Neural cell (in vitro differentiated cells): ENCODE data around the gene TDRD12. TPM values are rescaled to one million over a fixed set of nuclear protein-coding genes. Genes with fewer than 3 reads are reported as not detected.

Experiments
- H2AFZ ChIP-seq: fragments of 200-600, 300-800 bp; sonication (generic), shearing (Covaris generic); 2 replicates; pipeline ENCODE4 v1.6.0; 2014; ENCODE audit warnings: low read depth, mild to moderate bottlenecking, antibody characterized with exemption, low read length, moderate library complexity
- H3F3A ChIP-seq: fragments of 200-600 bp; shearing (Covaris generic); 2 replicates; pipeline ENCODE4 v1.6.1; 2016; ENCODE audit warnings: mild to moderate bottlenecking, moderate library complexity, mixed read lengths, antibody characterized with exemption, low read length; ENCODE audit not compliant: insufficient read depth, poor library complexity, severe bottlenecking
- H3K27ac ChIP-seq: fragments of 200-600, 300-800 bp; sonication (generic), shearing (Covaris generic); 2 replicates; pipeline ENCODE4 v1.5.1; 2014; ENCODE audit warnings: mild to moderate bottlenecking, low read length, moderate library complexity
- H3K27me3 ChIP-seq: fragments of 300-800, 200-600 bp; sonication (generic), shearing (Covaris generic); 2 replicates; pipeline ENCODE4 v1.6.0; 2014; ENCODE audit warnings: mild to moderate bottlenecking, low read depth, low read length, moderate library complexity; ENCODE audit not compliant: insufficient read depth
- H3K36me3 ChIP-seq: fragments of 300-800, 200-600 bp; sonication (generic), shearing (Covaris generic); 2 replicates; pipeline ENCODE4 v1.5.1; 2014; ENCODE audit warnings: mild to moderate bottlenecking, antibody characterized with exemption, low read length, moderate library complexity; ENCODE audit not compliant: insufficient read depth
- H3K4me2 ChIP-seq: fragments of 300-800, 200-600 bp; sonication (generic), shearing (Covaris generic); 2 replicates; pipeline ENCODE4 v1.6.0; 2014; ENCODE audit warnings: mild to moderate bottlenecking, low read length
- H3K4me3 ChIP-seq: fragments of 300-800, 200-600 bp; sonication (generic), shearing (Covaris generic); 2 replicates; pipeline ENCODE4 v1.5.1; 2014; ENCODE audit warnings: mild to moderate bottlenecking, low read length, moderate library complexity
- H3K79me2 ChIP-seq: fragments of 200-600 bp; shearing (Covaris generic); replicated peaks from 2 replicates; pipeline ENCODE4 v1.6.0; 2014; ENCODE audit warnings: mild to moderate bottlenecking, low read length, moderate library complexity; ENCODE audit not compliant: insufficient read depth
- H3K9ac ChIP-seq: fragments of 300-800, 200-600 bp; sonication (generic), shearing (Covaris generic); 2 replicates; pipeline ENCODE4 v1.6.1; 2016; ENCODE audit warnings: mild to moderate bottlenecking, low read length, mixed read lengths
- H3K9me2 ChIP-seq: fragments of 200-600 bp; shearing (Covaris generic); 2 replicates; pipeline ENCODE4 v1.6.1; 2016; ENCODE audit warnings: mild to moderate bottlenecking, low read length, mixed read lengths; ENCODE audit not compliant: insufficient read depth
- H3K9me3 ChIP-seq: fragments of 200-600, 300-800 bp; sonication (generic), shearing (Covaris generic); 2 replicates; pipeline ENCODE4 v1.6.1; 2016; ENCODE audit warnings: mild to moderate bottlenecking, mixed run types, low read length, moderate library complexity, mixed read lengths
- H4K20me1 ChIP-seq: fragments of 200-600 bp; shearing (Covaris generic); 2 replicates; pipeline ENCODE4 v1.6.1; 2016; ENCODE audit warnings: mild to moderate bottlenecking, mixed run types; ENCODE audit not compliant: insufficient read depth
- EP300 ChIP-seq: fragments of 450-650 bp; conservative IDR thresholded peaks from 2 replicates; pipeline ENCODE4 v1.6.1; 2014; ENCODE audit warnings: antibody characterized with exemption, mild to moderate bottlenecking, moderate library complexity; ENCODE audit not compliant: poor library complexity, severe bottlenecking
- EZH2 ChIP-seq: fragments of 200-600, 300-800 bp; shearing (Covaris generic), sonication (generic); IDR thresholded peaks from 2 replicates; pipeline ENCODE4 v1.6.1; 2014; ENCODE audit warnings: antibody characterized with exemption, low read length, borderline replicate concordance, mild to moderate bottlenecking; ENCODE audit not compliant: insufficient read depth, poor library complexity, severe bottlenecking
- MXI1 ChIP-seq: fragments of 450-650 bp; conservative IDR thresholded peaks from 2 replicates; pipeline ENCODE4 v1.6.1; 2014; ENCODE audit warnings: antibody characterized with exemption, mild to moderate bottlenecking; ENCODE audit not compliant: poor library complexity, severe bottlenecking
- POLR2AphosphoS5 ChIP-seq: IDR thresholded peaks from 2 replicates; pipeline ENCODE4 v1.6.1; 2012
- RAD21 ChIP-seq: fragments of 450-650 bp; conservative IDR thresholded peaks from 2 replicates; pipeline ENCODE4 v1.6.1; 2014; ENCODE audit warnings: antibody characterized with exemption, mild to moderate bottlenecking, moderate library complexity
- REST ChIP-seq: IDR thresholded peaks from 2 replicates; pipeline ENCODE4 v1.6.1; 2012; ENCODE audit warnings: borderline replicate concordance
- SMC3 ChIP-seq: fragments of 450-650 bp; conservative IDR thresholded peaks from 2 replicates; pipeline ENCODE4 v1.6.1; 2014; ENCODE audit warnings: antibody characterized with exemption, mild to moderate bottlenecking, moderate library complexity; ENCODE audit not compliant: poor library complexity
- TAF1 ChIP-seq: IDR thresholded peaks from 2 replicates; pipeline ENCODE4 v1.6.1; 2012; ENCODE audit warnings: low read depth
- polyA plus RNA-seq: library from polyadenylated mRNA; depleted of rRNA; stranded (reverse); fragments of >200 nt; gene quantifications from 2 replicates; pipeline ENCODE4 v1.2.3, GENCODE V29; 2014
- TF ChIP-seq, protein P1 (sequence below): fragments of 450-650 bp; IDR thresholded peaks from 2 replicates; pipeline ENCODE4 v1.5.1; 2014; ENCODE audit warnings: antibody characterized with exemption, mild to moderate bottlenecking, moderate library complexity; ENCODE audit not compliant: poor library complexity, severe bottlenecking

TDRD12 gene
- polyA plus RNA-seq, 1 donor from 2014 or later, result 9.2 TPM

GRCh38 chr19:32861596-32861995, 142.0 kb downstream of the TDRD12 start:
- no peaks in the 10 kb centered on the region for H3K36me3 ChIP-seq
- TF ChIP-seq EP300 (no peak), POLR2AphosphoS5 (no peak), SMC3 (no peak), REST (no peak), MXI1 (no peak), RAD21 (no peak), TAF1 (no peak), EZH2 (no peak)
- TF ChIP-seq, protein P1, sequence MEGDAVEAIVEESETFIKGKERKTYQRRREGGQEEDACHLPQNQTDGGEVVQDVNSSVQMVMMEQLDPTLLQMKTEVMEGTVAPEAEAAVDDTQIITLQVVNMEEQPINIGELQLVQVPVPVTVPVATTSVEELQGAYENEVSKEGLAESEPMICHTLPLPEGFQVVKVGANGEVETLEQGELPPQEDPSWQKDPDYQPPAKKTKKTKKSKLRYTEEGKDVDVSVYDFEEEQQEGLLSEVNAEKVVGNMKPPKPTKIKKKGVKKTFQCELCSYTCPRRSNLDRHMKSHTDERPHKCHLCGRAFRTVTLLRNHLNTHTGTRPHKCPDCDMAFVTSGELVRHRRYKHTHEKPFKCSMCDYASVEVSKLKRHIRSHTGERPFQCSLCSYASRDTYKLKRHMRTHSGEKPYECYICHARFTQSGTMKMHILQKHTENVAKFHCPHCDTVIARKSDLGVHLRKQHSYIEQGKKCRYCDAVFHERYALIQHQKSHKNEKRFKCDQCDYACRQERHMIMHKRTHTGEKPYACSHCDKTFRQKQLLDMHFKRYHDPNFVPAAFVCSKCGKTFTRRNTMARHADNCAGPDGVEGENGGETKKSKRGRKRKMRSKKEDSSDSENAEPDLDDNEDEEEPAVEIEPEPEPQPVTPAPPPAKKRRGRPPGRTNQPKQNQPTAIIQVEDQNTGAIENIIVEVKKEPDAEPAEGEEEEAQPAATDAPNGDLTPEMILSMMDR, result no peak
- no peaks in the 10 kb centered on the region for H3K9me3 ChIP-seq
- H3K27ac ChIP-seq, result no peak overlapping the region
- no peak overlapping the region for H3K9ac ChIP-seq
- H4K20me1 ChIP-seq, result no peaks in the 10 kb centered on the region
- H3K9me2 ChIP-seq, result no peaks in the 10 kb centered on the region
- no peak overlapping the region for H3K4me3 ChIP-seq
- H3K79me2 ChIP-seq, result no peaks in the 10 kb centered on the region
- no peak overlapping the region for H3K4me2 ChIP-seq
- H3K27me3 ChIP-seq, result no peaks in the 10 kb centered on the region
- H2AFZ ChIP-seq, result no peak overlapping the region
- H3F3A ChIP-seq, result no peaks in the 10 kb centered on the region

DNA sequence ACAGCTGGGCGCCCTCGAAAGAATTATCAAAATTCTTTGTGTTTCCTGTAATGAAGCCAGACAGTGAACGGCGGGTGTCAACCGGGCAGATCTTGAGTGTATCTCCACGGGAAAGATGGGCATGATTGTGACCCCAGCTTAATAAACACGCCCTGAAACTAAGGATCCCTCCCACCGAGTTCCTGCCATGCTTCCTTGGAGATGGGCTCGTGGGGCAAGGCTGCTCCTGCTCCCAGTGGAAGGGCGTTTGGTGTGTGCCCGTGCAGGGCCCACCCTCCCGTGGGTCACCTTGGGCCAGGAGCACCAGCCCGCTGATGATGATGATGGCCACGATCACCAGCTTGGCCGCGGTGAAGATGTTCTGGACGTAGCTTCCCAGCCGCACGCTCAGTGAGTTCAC, 142.6 kb downstream of the TDRD12 start:
- no peak overlapping the region for H3K4me3 ChIP-seq
- H3K79me2 ChIP-seq, result no peaks in the 10 kb centered on the region
- TF ChIP-seq RAD21, result no peak
- TF ChIP-seq EP300, result no peak
- no peak for TF ChIP-seq EZH2
- TF ChIP-seq SMC3, result no peak
- TF ChIP-seq MXI1, result no peak
- no peak for TF ChIP-seq TAF1
- no peak for TF ChIP-seq POLR2AphosphoS5
- no peak for TF ChIP-seq REST
- TF ChIP-seq, protein P1, result no peak
- H3K27ac ChIP-seq, result no peak overlapping the region
- no peaks in the 10 kb centered on the region for H4K20me1 ChIP-seq
- H3K36me3 ChIP-seq, result no peaks in the 10 kb centered on the region
- no peak overlapping the region for H2AFZ ChIP-seq
- no peaks in the 10 kb centered on the region for H3K9me2 ChIP-seq
- no peak overlapping the region for H3K9ac ChIP-seq
- no peaks in the 10 kb centered on the region for H3K27me3 ChIP-seq
- no peak overlapping the region for H3K4me2 ChIP-seq
- H3K9me3 ChIP-seq, result no peaks in the 10 kb centered on the region
- no peaks in the 10 kb centered on the region for H3F3A ChIP-seq
